ENCODE data around the gene GAD1. TPM values are rescaled to one million over a fixed set of nuclear protein-coding genes. Genes with fewer than 3 reads are reported as not detected.
A peak's percentile ranks its signal among the peaks of the same experiment; 100 is the strongest.

Gene GAD1
- total and polyA plus RNA-seq, 3 donors from 2014 or later, result 8.5 to 46.0 (median 12.5) TPM

DNA sequence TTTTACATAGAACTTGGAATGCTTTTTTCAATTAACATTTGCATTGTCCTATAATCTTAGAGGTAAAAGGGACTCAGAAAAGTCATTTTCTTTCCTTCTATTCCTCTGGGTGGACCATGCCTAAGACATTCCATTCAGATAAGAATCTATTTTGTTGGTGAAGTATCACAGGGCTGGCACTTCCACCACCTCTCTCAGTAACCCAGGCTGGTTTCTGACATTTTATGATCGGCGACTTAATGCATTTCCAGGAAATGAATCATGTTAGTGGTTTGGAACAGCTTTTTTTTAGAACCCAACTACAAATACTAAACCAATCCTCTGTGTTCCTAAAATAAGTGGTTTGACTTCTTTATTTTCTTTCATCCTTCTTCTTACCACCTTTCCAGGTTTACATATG lies 27.0 kb downstream of the GAD1 start:
- TF ChIP-seq, protein P1, sequence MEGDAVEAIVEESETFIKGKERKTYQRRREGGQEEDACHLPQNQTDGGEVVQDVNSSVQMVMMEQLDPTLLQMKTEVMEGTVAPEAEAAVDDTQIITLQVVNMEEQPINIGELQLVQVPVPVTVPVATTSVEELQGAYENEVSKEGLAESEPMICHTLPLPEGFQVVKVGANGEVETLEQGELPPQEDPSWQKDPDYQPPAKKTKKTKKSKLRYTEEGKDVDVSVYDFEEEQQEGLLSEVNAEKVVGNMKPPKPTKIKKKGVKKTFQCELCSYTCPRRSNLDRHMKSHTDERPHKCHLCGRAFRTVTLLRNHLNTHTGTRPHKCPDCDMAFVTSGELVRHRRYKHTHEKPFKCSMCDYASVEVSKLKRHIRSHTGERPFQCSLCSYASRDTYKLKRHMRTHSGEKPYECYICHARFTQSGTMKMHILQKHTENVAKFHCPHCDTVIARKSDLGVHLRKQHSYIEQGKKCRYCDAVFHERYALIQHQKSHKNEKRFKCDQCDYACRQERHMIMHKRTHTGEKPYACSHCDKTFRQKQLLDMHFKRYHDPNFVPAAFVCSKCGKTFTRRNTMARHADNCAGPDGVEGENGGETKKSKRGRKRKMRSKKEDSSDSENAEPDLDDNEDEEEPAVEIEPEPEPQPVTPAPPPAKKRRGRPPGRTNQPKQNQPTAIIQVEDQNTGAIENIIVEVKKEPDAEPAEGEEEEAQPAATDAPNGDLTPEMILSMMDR (IDR thresholded peaks at IDR 0.05), result no peak
- Histone ChIP-seq H3K27me3 (no peaks in the 10 kb centered on the region), H3K4me3 (no peak overlapping the region), H3K9me3 (no peaks in the 10 kb centered on the region), H3K36me3 (ENCODE audit: low read depth, missing control alignments) (no peaks in the 10 kb centered on the region), H3K27ac (no peak overlapping the region), H3K4me1 (peaks cover 3% of the 10 kb centered on the region)
- DNase-seq, result no peak
- WGBS, 2 donors, result 70 to 91% methylated on average over 2 of the region's 2 CpGs
- intact Hi-C loops (cut with DNase I; ENCODE audit: low total_unique reads), result no loop called here

DNA sequence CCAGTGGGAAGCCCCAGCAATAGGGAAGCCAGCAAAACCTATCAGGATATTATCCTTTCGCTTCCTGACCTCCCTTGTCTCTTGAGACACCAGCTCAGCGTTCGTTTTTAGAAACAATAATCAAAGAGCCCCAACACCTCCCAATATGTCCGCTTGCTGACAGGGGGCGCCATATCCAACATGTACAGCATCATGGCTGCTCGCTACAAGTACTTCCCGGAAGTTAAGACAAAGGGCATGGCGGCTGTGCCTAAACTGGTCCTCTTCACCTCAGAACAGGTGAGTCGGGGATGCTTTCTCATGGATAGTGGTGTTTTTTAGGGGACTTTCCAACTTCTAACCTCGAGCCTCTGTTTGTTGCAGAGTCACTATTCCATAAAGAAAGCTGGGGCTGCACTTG lies 28.7 kb downstream of the GAD1 start:
- H3K36me3 ChIP-seq (ENCODE audit: low read depth, missing control alignments), result no peaks in the 10 kb centered on the region
- H3K4me3 ChIP-seq, result peak overlapping the region; percentile 2 to 4
- no peaks in the 10 kb centered on the region for H3K4me1 ChIP-seq
- WGBS, 2 donors, result 66 to 77% methylated on average over 10 of the region's 10 CpGs
- TF ChIP-seq POLR2A (IDR thresholded peaks at IDR 0.05), result no peak
- TF ChIP-seq, protein P1 (IDR thresholded peaks at IDR 0.05), result no peak
- DNase-seq, result peak; percentile 71
- intact Hi-C loops (cut with DNase I; ENCODE audit: low total_unique reads), result no loop called here
- H3K27ac ChIP-seq, result no peak overlapping the region
- H3K9me3 ChIP-seq, result no peaks in the 10 kb centered on the region
- no peaks in the 10 kb centered on the region for H3K27me3 ChIP-seq

DNA sequence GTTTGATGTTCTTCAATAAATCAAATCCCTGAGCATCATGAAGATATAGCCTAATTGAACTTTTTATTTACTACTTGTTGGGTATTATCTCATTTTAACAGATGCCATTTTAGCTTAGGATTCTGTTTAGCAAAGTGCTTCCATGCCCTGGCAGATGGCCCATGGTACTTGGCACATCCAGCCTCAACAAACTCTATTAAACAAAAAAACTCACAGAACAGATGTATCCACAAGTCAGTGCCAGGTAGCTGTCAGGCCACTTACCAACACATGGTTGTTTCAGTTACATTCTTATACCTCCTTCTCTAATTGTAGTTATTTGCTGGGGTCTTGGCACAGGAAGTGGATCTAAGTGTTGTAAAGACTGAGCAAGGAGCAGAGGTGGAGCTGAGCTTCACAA lies 29.6 kb downstream of the GAD1 start:
- no peak overlapping the region for H3K27ac ChIP-seq
- intact Hi-C loops (cut with DNase I; ENCODE audit: low total_unique reads), result no loop called here
- no peaks in the 10 kb centered on the region for H3K36me3 ChIP-seq (ENCODE audit: low read depth, missing control alignments)
- H3K27me3 ChIP-seq, result no peaks in the 10 kb centered on the region
- DNase-seq, result no peak
- H3K4me1 ChIP-seq, result no peaks in the 10 kb centered on the region
- H3K4me3 ChIP-seq, result no peak overlapping the region
- no peak for TF ChIP-seq POLR2A (IDR thresholded peaks at IDR 0.05)
- TF ChIP-seq, protein P1 (IDR thresholded peaks at IDR 0.05), result no peak
- H3K9me3 ChIP-seq, result no peaks in the 10 kb centered on the region

DNA sequence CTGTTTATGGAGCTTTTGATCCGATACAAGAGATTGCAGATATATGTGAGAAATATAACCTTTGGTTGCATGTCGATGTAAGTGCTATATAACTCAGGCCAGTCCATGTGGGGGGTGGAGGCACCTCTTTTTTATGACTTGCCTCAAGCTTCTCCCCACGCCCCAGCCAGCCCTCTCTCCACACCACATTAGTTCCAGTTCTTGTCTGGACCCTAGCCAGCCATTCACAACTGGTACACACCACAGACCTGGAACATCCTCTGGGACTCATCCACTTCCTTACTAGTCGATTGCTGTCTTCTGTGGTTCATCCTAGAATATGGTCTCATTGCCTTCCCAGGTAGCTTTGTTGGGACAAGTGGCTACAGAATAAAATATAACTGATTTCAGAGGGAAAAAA lies 31.0 kb downstream of the GAD1 start:
- H3K27me3 ChIP-seq, result no peaks in the 10 kb centered on the region
- DNase-seq, result no peak
- WGBS, 2 donors, result 82 to 83% methylated on average over 4 of the region's 4 CpGs

DNA sequence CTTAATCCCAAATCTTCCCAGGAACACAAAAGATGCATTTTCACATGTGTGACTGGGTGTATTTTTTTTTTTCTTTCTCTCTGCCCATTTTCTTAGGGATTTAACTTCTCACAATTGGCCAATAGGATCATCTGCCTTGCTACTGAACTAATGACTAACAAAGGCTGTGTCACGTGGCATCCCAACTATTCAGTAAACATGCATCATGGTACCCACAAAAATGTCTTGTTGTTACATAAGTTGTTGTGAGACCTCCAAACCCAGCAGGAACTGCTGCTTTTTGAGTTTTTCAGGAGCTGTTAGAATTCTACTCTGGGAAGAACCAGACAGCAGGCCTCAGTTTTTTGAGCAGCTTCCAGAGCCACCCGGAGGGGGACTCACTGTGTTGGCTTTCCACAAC lies 31.9 kb downstream of the GAD1 start:
- Histone ChIP-seq H3K27me3 (no peaks in the 10 kb centered on the region), H3K4me1 (no peaks in the 10 kb centered on the region), H3K9me3 (no peaks in the 10 kb centered on the region), H3K27ac (no peak overlapping the region), H3K4me3 (no peak overlapping the region), H3K36me3 (ENCODE audit: low read depth, missing control alignments) (no peaks in the 10 kb centered on the region)
- DNase-seq, result no peak
- 85 to 96% methylated on average over 2 of the region's 2 CpGs for WGBS, 2 donors
- intact Hi-C loops (cut with DNase I; ENCODE audit: low total_unique reads), result no loop called here
- TF ChIP-seq, protein P1 (IDR thresholded peaks at IDR 0.05), result no peak
- TF ChIP-seq POLR2A (IDR thresholded peaks at IDR 0.05), result no peak

More for the DNA sequence above, 31.0 kb downstream of the GAD1 start:
- TF ChIP-seq, protein P1 (IDR thresholded peaks at IDR 0.05), result no peak
- no peak for TF ChIP-seq POLR2A (IDR thresholded peaks at IDR 0.05)
- Histone ChIP-seq H3K4me1 (no peaks in the 10 kb centered on the region), H3K36me3 (ENCODE audit: low read depth, missing control alignments) (no peaks in the 10 kb centered on the region), H3K27ac (no peak overlapping the region), H3K4me3 (no peak overlapping the region), H3K9me3 (no peaks in the 10 kb centered on the region)
- intact Hi-C loops (cut with DNase I; ENCODE audit: low total_unique reads), result no loop called here

Data from testis (tissue), 3 donors.